H1 (cell line): Measurements from ENCODE around the gene UBQLN4. TPM values are rescaled to one million over a fixed set of nuclear protein-coding genes. Genes with fewer than 3 reads are reported as not detected.

Experiments
- ASH2L ChIP-seq: fragments of 200-600, 300-600 bp; sonication (generic); IDR thresholded peaks from one replicate; pipeline ENCODE4 v1.7.1; 2017; ENCODE audit warnings: low read length
- BRCA1 ChIP-seq: IDR thresholded peaks from 2 replicates; pipeline ENCODE4 v1.6.1; 2012; ENCODE audit warnings: low read depth, low read length, improper control_type of control experiment
- CBX5 ChIP-seq: fragments of 300-800, 300-1000 bp; sonication (generic); IDR thresholded peaks from 2 replicates; pipeline ENCODE4 v1.7.1; 2016; ENCODE audit warnings: antibody characterized with exemption, low read length, low read depth
- CHD1 ChIP-seq: IDR thresholded peaks from 2 replicates; pipeline ENCODE4 v1.6.1; 2012; ENCODE audit warnings: low read depth, low read length, improper control_type of control experiment
- CHD2 ChIP-seq: IDR thresholded peaks from 2 replicates; pipeline ENCODE4 v1.6.1; 2012; ENCODE audit warnings: low read length, improper control_type of control experiment
- CTBP2 ChIP-seq: IDR thresholded peaks from 2 replicates; pipeline ENCODE4 v1.7.0; 2011; ENCODE audit warnings: borderline replicate concordance, mild to moderate bottlenecking, moderate library complexity, mixed read lengths, low read length; ENCODE audit not compliant: insufficient read depth, insufficient read length
- EP300 ChIP-seq, 2 experiments: IDR thresholded peaks; 1 replicate in 1 of 2; 2 replicates in 1 of 2; pipeline ENCODE4 v1.6.1; 2011 to 2012; ENCODE audit warnings: low read depth in 2 of 2, low read length in 2 of 2, mild to moderate bottlenecking in 2 of 2, borderline replicate concordance in 1 of 2, inconsistent platforms in 1 of 2, moderate library complexity in 1 of 2
- FOSL1 ChIP-seq: IDR thresholded peaks from 2 replicates; pipeline ENCODE4 v1.6.1; 2011; ENCODE audit warnings: mild to moderate bottlenecking, low read depth, low read length, moderate library complexity; ENCODE audit not compliant: insufficient read depth
- GTF2F1 ChIP-seq: IDR thresholded peaks from 2 replicates; pipeline ENCODE4 v1.6.1; 2012; ENCODE audit warnings: low read depth, low read length, improper control_type of control experiment, borderline replicate concordance
- HDAC2 ChIP-seq, 2 experiments: fragments of 300-600 bp in 1 of 2; sonication (generic) in 1 of 2; IDR thresholded peaks; 2 replicates each; pipeline ENCODE4 v1.6.1; 2011 to 2012; ENCODE audit warnings: low read depth in 2 of 2, low read length in 2 of 2, mild to moderate bottlenecking in 2 of 2, moderate library complexity in 2 of 2, borderline replicate concordance in 1 of 2, inconsistent platforms in 1 of 2
- KDM1A ChIP-seq: fragments of 200-600, 300-600 bp; sonication (generic); IDR thresholded peaks from 2 replicates; pipeline ENCODE4 v1.7.1; 2016; ENCODE audit warnings: mild to moderate bottlenecking, low read length, borderline replicate concordance
- KDM5A ChIP-seq: fragments of 200-600 bp; IDR thresholded peaks from 2 replicates; pipeline ENCODE4 v1.7.1; 2012; ENCODE audit warnings: mild to moderate bottlenecking, low read length, inconsistent platforms, mixed read lengths
- MAFK ChIP-seq: IDR thresholded peaks from 2 replicates; pipeline ENCODE4 v1.6.1; 2012; ENCODE audit warnings: low read depth, mild to moderate bottlenecking, improper control_type of control experiment, low read length
- PHF8 ChIP-seq: fragments of 200-600 bp; sonication (generic); conservative IDR thresholded peaks from 2 replicates; pipeline ENCODE4 v1.7.1; 2012; ENCODE audit warnings: low read depth, mild to moderate bottlenecking, inconsistent platforms, low read length, moderate library complexity
- POLR2AphosphoS5 ChIP-seq: IDR thresholded peaks from 2 replicates; pipeline ENCODE4 v1.6.1; 2011; ENCODE audit warnings: low read depth, low read length
- RBBP5 ChIP-seq: IDR thresholded peaks from 2 replicates; pipeline ENCODE4 v1.7.1; 2012; ENCODE audit warnings: low read depth, mild to moderate bottlenecking, inconsistent platforms, low read length, moderate library complexity, borderline replicate concordance
- RFX5 ChIP-seq: IDR thresholded peaks from 2 replicates; pipeline ENCODE4 v1.6.1; 2011; ENCODE audit warnings: low read depth, low read length, improper control_type of control experiment, borderline replicate concordance
- RNF2 ChIP-seq: fragments of 200-900, 300-1000 bp; sonication (generic); IDR thresholded peaks from 2 replicates; pipeline ENCODE4 v1.7.1; 2016; ENCODE audit warnings: borderline replicate concordance, low read depth, mild to moderate bottlenecking, antibody characterized with exemption, low read length; ENCODE audit not compliant: poor library complexity, severe bottlenecking; ENCODE audit errors: missing control alignments
- SP1 ChIP-seq: IDR thresholded peaks from 2 replicates; pipeline ENCODE4 v1.6.1; 2011; ENCODE audit warnings: low read depth, low read length
- TAF1 ChIP-seq: IDR thresholded peaks from 2 replicates; pipeline ENCODE4 v1.6.1; 2011; ENCODE audit warnings: mild to moderate bottlenecking, low read depth, low read length
- ZNF274 ChIP-seq: IDR thresholded peaks from 2 replicates; pipeline ENCODE4 v1.7.0; 2012; ENCODE audit warnings: low read length, borderline replicate concordance; ENCODE audit errors: extremely low read depth
- polyA plus RNA-seq, 7 experiments: library from polyadenylated mRNA; depleted of rRNA in 3 of 7; stranded (reverse) in 5 of 7; unstranded in 2 of 7; fragments of >200 nt in 5 of 7; fragments of 200-250 nt in 2 of 7; gene quantifications; 1 replicate in 5 of 7; 2 replicates in 1 of 7; 4 replicates in 1 of 7; pipeline versions ENCODE4 v1.2.1 to v1.2.3, GENCODE V29; 2011 to 2013; ENCODE audit warnings: missing spikeins in 2 of 7, mixed read lengths in 2 of 7
- total RNA-seq: library from RNA; stranded (reverse); fragmentation: NEBNext Ultra II Directional; extraction: Animal tissue kit (Norgen Biotek cat#: 25700); gene quantifications from 2 replicates; pipeline ENCODE4 v1.2.1, GENCODE V29; 2021
- TF ChIP-seq, protein P1 (sequence below): IDR thresholded peaks from 2 replicates; pipeline ENCODE4 v1.6.1; 2011; ENCODE audit warnings: low read length, improper control_type of control experiment

UBQLN4 gene
- total and polyA plus RNA-seq, 2 of the 8 experiments (the other 6 are each of a cell fraction or from before 2014, with no cell fraction given) = 37.7 to 52.0 TPM

DNA sequence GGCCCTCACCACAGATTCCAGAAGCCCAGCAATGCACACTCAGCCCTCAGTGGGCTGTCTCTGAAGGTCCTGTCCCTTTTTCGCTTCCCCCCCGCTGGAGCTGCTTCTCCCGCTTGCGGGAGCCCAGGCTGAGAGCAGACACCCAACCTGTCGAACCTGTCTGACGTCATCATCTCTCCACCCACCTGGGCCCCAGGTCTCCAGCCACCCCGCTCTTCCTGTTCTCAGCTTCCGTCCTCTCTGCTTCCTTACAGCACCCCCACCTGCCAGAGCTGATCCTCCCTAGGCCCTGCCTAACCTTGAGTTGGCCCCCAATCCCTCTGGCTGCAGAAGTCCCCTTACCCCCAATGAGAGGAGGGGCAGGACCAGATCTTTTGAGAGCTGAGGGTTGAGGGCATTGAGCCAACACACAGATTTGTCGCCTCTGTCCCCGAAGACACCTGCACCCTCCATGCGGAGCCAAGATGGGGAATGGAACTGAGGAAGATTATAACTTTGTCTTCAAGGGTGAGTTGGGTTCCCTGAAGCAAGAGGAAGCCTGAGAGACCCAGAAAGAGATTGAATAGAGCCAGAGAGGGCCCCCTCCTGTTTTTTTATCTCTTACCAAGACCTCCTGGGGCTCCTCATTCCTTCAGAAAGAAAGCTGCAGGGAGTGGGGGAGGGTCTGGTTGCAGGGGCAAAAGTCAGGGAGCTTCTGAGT lies 7.5 kb upstream of the UBQLN4 start, which contains the start of gene RAB25 (continued):
- peak in 1 of 2 experiments; percentile 61; a peak in 1 of 4 replicates for TF ChIP-seq HDAC2 (IDR thresholded peaks at IDR 0.05; ENCODE audit: borderline replicate concordance in 1 of 2, low read depth in 2 of 2, low read length in 2 of 2)
- TF ChIP-seq CBX5 = no peak
- TF ChIP-seq MAFK = no peak
- TF ChIP-seq ASH2L = peak; percentile 99
- TF ChIP-seq RBBP5 = peak; percentile 96
- TF ChIP-seq BRCA1 = no peak
- no peak for TF ChIP-seq RNF2
- no peak for TF ChIP-seq RFX5
- peak; percentile 63; the same call in 1 of the 2 replicates for TF ChIP-seq POLR2AphosphoS5
- no peak for TF ChIP-seq ZNF274
- TF ChIP-seq TAF1 = peak; percentile 46; the same call in 1 of the 2 replicates
- no peak for TF ChIP-seq CHD1
- TF ChIP-seq CHD2 = peak; percentile 58; the same call in 1 of the 2 replicates
- no peak for TF ChIP-seq GTF2F1
- no peak for TF ChIP-seq KDM5A
- TF ChIP-seq CTBP2 = no peak
- TF ChIP-seq SP1 = peak; percentile 67
- no peak for TF ChIP-seq FOSL1
- peak in 1 of 2 experiments; percentile 35; a peak in 1 of 3 replicates for TF ChIP-seq EP300 (IDR thresholded peaks at IDR 0.05; ENCODE audit: borderline replicate concordance in 1 of 2, low read depth in 2 of 2, low read length in 2 of 2)
- no peak for TF ChIP-seq KDM1A
- TF ChIP-seq PHF8 = 0 out of 2 replicates have a peak, but pooled peaks have one; percentile 20
- TF ChIP-seq, protein P1, sequence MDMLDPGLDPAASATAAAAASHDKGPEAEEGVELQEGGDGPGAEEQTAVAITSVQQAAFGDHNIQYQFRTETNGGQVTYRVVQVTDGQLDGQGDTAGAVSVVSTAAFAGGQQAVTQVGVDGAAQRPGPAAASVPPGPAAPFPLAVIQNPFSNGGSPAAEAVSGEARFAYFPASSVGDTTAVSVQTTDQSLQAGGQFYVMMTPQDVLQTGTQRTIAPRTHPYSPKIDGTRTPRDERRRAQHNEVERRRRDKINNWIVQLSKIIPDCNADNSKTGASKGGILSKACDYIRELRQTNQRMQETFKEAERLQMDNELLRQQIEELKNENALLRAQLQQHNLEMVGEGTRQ = no peak
